ENCODE results near the gene BRMS1. TPM values are rescaled to one million over a fixed set of nuclear protein-coding genes. Genes with fewer than 3 reads are reported as not detected.
"Not testable (repeated sequence)": the region's sequence is repeated elsewhere in the genome, so short reads cannot be mapped to it uniquely, and the experiment has no call there.

The BRMS1 gene
- total RNA-seq, 1 donor from 2014 or later = 14.6 TPM

GRCh38 chr11:66365166-66365565, 20.3 kb upstream of the BRMS1 start:
- intact Hi-C loops (cut with DNase I) = no loop called here
- no peak for DNase-seq (ENCODE audit: low spot score)

GRCh38 chr11:66363805-66364535, 19.1 kb upstream of the BRMS1 start:
- DNase-seq (ENCODE audit: low spot score) = no peak

GRCh38 chr11:66363187-66363601, 18.3 kb upstream of the BRMS1 start:
- DNase-seq (ENCODE audit: low spot score) = no peak

More at GRCh38 chr11:66363805-66364535, 19.1 kb upstream of the BRMS1 start:
- intact Hi-C loops (cut with DNase I) = no loop called here

GRCh38 chr11:66362481-66363147, 17.7 kb upstream of the BRMS1 start:
- no peak for DNase-seq (ENCODE audit: low spot score)
- intact Hi-C loops (cut with DNase I) = no loop called here

More at GRCh38 chr11:66363187-66363601, 18.3 kb upstream of the BRMS1 start:
- intact Hi-C loops (cut with DNase I) = no loop called here

GRCh38 chr11:66361502-66361941, 16.6 kb upstream of the BRMS1 start:
- no peak for DNase-seq (ENCODE audit: low spot score)
- intact Hi-C loops (cut with DNase I) = no loop called here

GRCh38 chr11:66360406-66361073, 15.6 kb upstream of the BRMS1 start:
- intact Hi-C loops (cut with DNase I) = no loop called here
- DNase-seq (ENCODE audit: low spot score) = no peak

GRCh38 chr11:66359662-66360087, 14.8 kb upstream of the BRMS1 start:
- intact Hi-C loops (cut with DNase I) = no loop called here
- DNase-seq (ENCODE audit: low spot score) = no peak

- DNase-seq (ENCODE audit: low spot score); intact Hi-C loops (cut with DNase I): not testable (repeated sequence)
These were observed 5.8 kb upstream of the BRMS1 start for GRCh38 chr11:66350560-66351235.

GRCh38 chr11:66349084-66349386, 4.1 kb upstream of the BRMS1 start:
- no peak for DNase-seq (ENCODE audit: low spot score)
- intact Hi-C loops (cut with DNase I) = loop anchor here (2.0 to 5.0 kb wide), 2 partner anchors 20 to 38 kb away; no protein-coding TSS in a partner anchor

- no peak for DNase-seq (ENCODE audit: low spot score)
- intact Hi-C loops (cut with DNase I) = loop anchor here (2.0 to 5.0 kb wide), 2 partner anchors 21 to 40 kb away; no protein-coding TSS in a partner anchor
These were observed 2.7 kb upstream of the BRMS1 start, which contains the start of gene B4GAT1 for GRCh38 chr11:66347425-66348276. B4GAT1 (minus strand) TSS chr11:66347629; CDS start chr11:66347545, 84 bp downstream.

- DNase-seq (ENCODE audit: low spot score) = no peak
These were observed 1.8 kb upstream of the BRMS1 start for GRCh38 chr11:66346476-66347424.

GRCh38 chr11:66345316-66345649, 379 bp upstream of the BRMS1 start:
- intact Hi-C loops (cut with DNase I) = loop anchor here (5.0 kb wide), 1 partner anchor 42 kb away; no protein-coding TSS in a partner anchor
- DNase-seq (ENCODE audit: low spot score) = no peak

More at GRCh38 chr11:66346476-66347424, 1.8 kb upstream of the BRMS1 start:
- intact Hi-C loops (cut with DNase I) = loop anchor here (5.0 kb wide), 1 partner anchor 41 kb away; no protein-coding TSS in a partner anchor

- no peak for DNase-seq (ENCODE audit: low spot score)
- intact Hi-C loops (cut with DNase I) = no loop called here
These were observed 1.7 kb downstream of the BRMS1 start for GRCh38 chr11:66343176-66343575.

- intact Hi-C loops (cut with DNase I) = no loop called here
- DNase-seq (ENCODE audit: low spot score) = no peak
These were observed 3.3 kb downstream of the BRMS1 start for GRCh38 chr11:66341502-66342126.

- no peak for DNase-seq (ENCODE audit: low spot score)
- intact Hi-C loops (cut with DNase I) = no loop called here
These were observed 4.1 kb downstream of the BRMS1 start for GRCh38 chr11:66340596-66341501.
